Fibroblast of lung (primary cell): ENCODE measurements around the gene ZNF274.

ENCODE experiments used
- EZH2 ChIP-seq: IDR thresholded peaks from 2 replicates; pipeline ENCODE4 v1.5.1; 2012; ENCODE audit warnings: low read length, control low read depth, mild to moderate bottlenecking; ENCODE audit errors: missing control alignments
- TF ChIP-seq, protein P1 (sequence below), 2 donors: IDR thresholded peaks in 1 of 2; conservative IDR thresholded peaks in 1 of 2; 1 replicate in 1 of 2; 2 replicates in 1 of 2; pipeline ENCODE4 v1.5.1; 2011 to 2012; ENCODE audit warnings: low read length in 2 of 2, control low read depth in 1 of 2, inconsistent platforms in 1 of 2, low read depth in 1 of 2, mild to moderate bottlenecking in 1 of 2

DNA sequence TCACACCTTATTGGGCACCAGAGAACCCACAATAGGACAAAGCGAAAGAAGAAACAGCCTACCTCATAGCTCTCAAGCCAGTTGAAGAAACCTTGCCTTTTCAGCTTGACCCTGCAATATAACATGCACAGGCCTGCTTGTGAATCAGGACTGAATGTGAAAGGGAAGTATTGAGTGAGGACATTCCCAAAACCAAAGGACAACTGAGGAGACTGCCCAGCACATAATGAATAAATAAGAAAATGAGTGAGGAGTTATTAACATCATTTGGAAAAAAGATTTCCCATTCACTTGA lies 30.2 kb downstream of the ZNF274 start:
- TF ChIP-seq, protein P1, sequence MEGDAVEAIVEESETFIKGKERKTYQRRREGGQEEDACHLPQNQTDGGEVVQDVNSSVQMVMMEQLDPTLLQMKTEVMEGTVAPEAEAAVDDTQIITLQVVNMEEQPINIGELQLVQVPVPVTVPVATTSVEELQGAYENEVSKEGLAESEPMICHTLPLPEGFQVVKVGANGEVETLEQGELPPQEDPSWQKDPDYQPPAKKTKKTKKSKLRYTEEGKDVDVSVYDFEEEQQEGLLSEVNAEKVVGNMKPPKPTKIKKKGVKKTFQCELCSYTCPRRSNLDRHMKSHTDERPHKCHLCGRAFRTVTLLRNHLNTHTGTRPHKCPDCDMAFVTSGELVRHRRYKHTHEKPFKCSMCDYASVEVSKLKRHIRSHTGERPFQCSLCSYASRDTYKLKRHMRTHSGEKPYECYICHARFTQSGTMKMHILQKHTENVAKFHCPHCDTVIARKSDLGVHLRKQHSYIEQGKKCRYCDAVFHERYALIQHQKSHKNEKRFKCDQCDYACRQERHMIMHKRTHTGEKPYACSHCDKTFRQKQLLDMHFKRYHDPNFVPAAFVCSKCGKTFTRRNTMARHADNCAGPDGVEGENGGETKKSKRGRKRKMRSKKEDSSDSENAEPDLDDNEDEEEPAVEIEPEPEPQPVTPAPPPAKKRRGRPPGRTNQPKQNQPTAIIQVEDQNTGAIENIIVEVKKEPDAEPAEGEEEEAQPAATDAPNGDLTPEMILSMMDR (conservative IDR thresholded peaks at IDR 0.05 in 1 of 2, IDR thresholded peaks at IDR 0.05 in 1 of 2; ENCODE audit: low read depth in 1 of 2, low read length in 2 of 2): no peak
- TF ChIP-seq EZH2: no peak
